ENCODE measurements around the gene MREG. TPM values are rescaled to one million over a fixed set of nuclear protein-coding genes. Genes with fewer than 3 reads are reported as not detected.

Gene MREG
- total RNA-seq, 1 donor from 2014 or later, result 0.22 TPM

DNA sequence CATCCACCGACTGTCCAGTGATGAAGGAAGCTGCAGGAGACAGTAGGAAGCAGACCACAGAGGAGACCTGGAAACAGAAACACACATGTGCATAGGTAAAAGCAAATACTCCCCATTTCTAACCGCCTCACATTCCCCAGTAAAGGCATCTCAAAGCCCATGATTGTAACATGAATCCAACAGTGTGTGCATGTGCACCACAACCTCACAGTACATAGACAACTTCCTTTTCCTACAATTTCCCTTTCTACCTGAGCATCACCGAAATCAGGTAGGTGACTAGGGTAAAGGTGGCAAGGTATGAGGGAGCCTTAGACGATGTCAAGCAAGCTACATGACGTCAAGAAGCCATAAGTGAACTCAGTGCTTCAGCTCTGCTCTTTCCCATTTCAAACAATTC lies 30.6 kb upstream of the MREG start:
- Histone ChIP-seq H3K36me3 (peaks cover 36% of the 10 kb centered on the region), H3K9me3 (replicated peaks) (no peaks in the 10 kb centered on the region), H3K27me3 (ENCODE audit: low read depth) (no peaks in the 10 kb centered on the region), H3K4me3 (no peak overlapping the region), H3K4me1 (no peaks in the 10 kb centered on the region), H3K27ac (replicated peaks) (no peak overlapping the region)
- DNase-seq, result no peak
- TF ChIP-seq CTCF (IDR thresholded peaks at IDR 0.05; ENCODE audit: borderline replicate concordance), result no peak
- intact Hi-C loops (cut with micrococcal nuclease), result no loop called here

DNA sequence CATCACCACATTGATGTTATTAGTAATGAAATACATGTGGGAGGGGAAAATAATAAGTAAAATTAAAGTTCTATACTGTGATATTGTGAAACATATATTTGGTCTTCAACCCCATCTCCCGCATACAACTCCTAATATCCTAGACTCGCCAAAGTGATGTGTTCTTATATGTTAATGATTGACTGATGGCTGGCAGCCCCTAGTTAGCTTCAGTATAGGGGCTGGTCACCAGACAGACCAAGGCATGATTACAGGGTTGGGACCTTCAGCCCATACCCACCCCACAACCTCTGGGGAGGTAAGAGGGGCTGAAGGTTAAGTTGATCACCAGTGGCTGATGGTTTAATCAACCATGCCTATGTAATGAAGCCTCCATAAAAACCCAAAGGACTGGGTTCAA lies 28.1 kb upstream of the MREG start:
- intact Hi-C loops (cut with micrococcal nuclease), result no loop called here
- H3K27ac ChIP-seq (replicated peaks), result no peak overlapping the region
- no peaks in the 10 kb centered on the region for H3K9me3 ChIP-seq (replicated peaks)
- no peaks in the 10 kb centered on the region for H3K27me3 ChIP-seq (ENCODE audit: low read depth)
- DNase-seq, result no peak
- no peaks in the 10 kb centered on the region for H3K4me1 ChIP-seq
- no peak for TF ChIP-seq CTCF (IDR thresholded peaks at IDR 0.05; ENCODE audit: borderline replicate concordance)
- peaks cover 34% of the 10 kb centered on the region for H3K36me3 ChIP-seq
- H3K4me3 ChIP-seq, result no peak overlapping the region

GRCh38 chr2:216039918-216040317 lies 26.6 kb upstream of the MREG start:
- no peak for DNase-seq
- peaks cover 26% of the 10 kb centered on the region for H3K36me3 ChIP-seq
- no peak overlapping the region for H3K27ac ChIP-seq (replicated peaks)
- H3K27me3 ChIP-seq (ENCODE audit: low read depth), result no peaks in the 10 kb centered on the region
- no peaks in the 10 kb centered on the region for H3K9me3 ChIP-seq (replicated peaks)
- no peak for TF ChIP-seq CTCF (IDR thresholded peaks at IDR 0.05; ENCODE audit: borderline replicate concordance)
- H3K4me1 ChIP-seq, result no peaks in the 10 kb centered on the region
- H3K4me3 ChIP-seq, result no peak overlapping the region
- intact Hi-C loops (cut with micrococcal nuclease), result no loop called here

- DNase-seq, result peak; percentile 40
- H3K36me3 ChIP-seq, result peaks cover 8% of the 10 kb centered on the region
- no peaks in the 10 kb centered on the region for H3K27me3 ChIP-seq (ENCODE audit: low read depth)
- H3K27ac ChIP-seq (replicated peaks), result no peak overlapping the region
- TF ChIP-seq CTCF (IDR thresholded peaks at IDR 0.05; ENCODE audit: borderline replicate concordance), result peak; percentile 95
- H3K9me3 ChIP-seq (replicated peaks), result no peaks in the 10 kb centered on the region
- no peaks in the 10 kb centered on the region for H3K4me1 ChIP-seq
- intact Hi-C loops (cut with micrococcal nuclease), result no loop called here
- H3K4me3 ChIP-seq, result no peak overlapping the region
These were observed 20.7 kb upstream of the MREG start for GRCh38 chr2:216034065-216034464.

GRCh38 chr2:216033403-216033802 lies 20.1 kb upstream of the MREG start:
- H3K27ac ChIP-seq (replicated peaks), result no peak overlapping the region
- TF ChIP-seq CTCF (IDR thresholded peaks at IDR 0.05; ENCODE audit: borderline replicate concordance), result no peak
- peaks cover 13% of the 10 kb centered on the region for H3K36me3 ChIP-seq
- intact Hi-C loops (cut with micrococcal nuclease), result no loop called here
- no peaks in the 10 kb centered on the region for H3K9me3 ChIP-seq (replicated peaks)
- H3K4me3 ChIP-seq, result no peak overlapping the region
- H3K27me3 ChIP-seq (ENCODE audit: low read depth), result no peaks in the 10 kb centered on the region
- DNase-seq, result no peak
- no peaks in the 10 kb centered on the region for H3K4me1 ChIP-seq

All from left ventricle myocardium inferior (tissue), 1 donor.